Dendritic cell treated with granulocyte-macrophage colony-stimulating factor and Interleukin-4, amounts not matched to agents 40 ng/mL and 50 ng/mL, for 4 days (primary cell): ENCODE measurements around the gene ALG11.
"Not testable (repeated sequence)": the region's sequence is repeated elsewhere in the genome, so short reads cannot be mapped to it uniquely, and the experiment has no call there.

Experiments used
- H3K27ac Mint-ChIP-seq: one replicate; pipeline ENCODE4 v1.8.0; 2022; ENCODE audit warnings: mild to moderate bottlenecking, mixed read lengths
- H3K27me3 Mint-ChIP-seq: one replicate; pipeline ENCODE4 v1.8.0; 2022; ENCODE audit warnings: mild to moderate bottlenecking, mixed read lengths
- H3K36me3 Mint-ChIP-seq: one replicate; pipeline ENCODE4 v1.8.0; 2022; ENCODE audit warnings: low read depth, mixed read lengths
- H3K4me1 Mint-ChIP-seq: one replicate; pipeline ENCODE4 v1.8.0; 2022; ENCODE audit warnings: low read depth, mixed read lengths
- H3K4me3 Mint-ChIP-seq: one replicate; pipeline ENCODE4 v1.8.0; 2022; ENCODE audit warnings: mild to moderate bottlenecking, moderate library complexity, mixed read lengths
- H3K9me3 Mint-ChIP-seq: one replicate; pipeline ENCODE4 v1.8.0; 2022; ENCODE audit warnings: mixed read lengths
- intact Hi-C: fragments of 100-400 bp; cut with micrococcal nuclease; formaldehyde crosslinking; loops from one replicate; pipeline ENCODE4 v1.15.0; 2022

The ALG11 gene

GRCh38 chr13:52027832-52028231 lies 15.6 kb downstream of the ALG11 start:
- Mint-ChIP-seq H3K27ac (no peak overlapping the region), H3K27me3 (no peaks in the 10 kb centered on the region), H3K4me3 (no peak overlapping the region), H3K9me3 (peaks cover 38% of the 10 kb centered on the region), H3K4me1 (peaks cover 6% of the 10 kb centered on the region), H3K36me3 (peaks cover 64% of the 10 kb centered on the region)
- intact Hi-C loops: no loop called here

GRCh38 chr13:52029569-52029968 lies 17.4 kb downstream of the ALG11 start:
- Mint-ChIP-seq H3K4me3 (no peak overlapping the region), H3K9me3 (peaks cover 38% of the 10 kb centered on the region), H3K27me3 (no peaks in the 10 kb centered on the region), H3K36me3 (peaks cover 48% of the 10 kb centered on the region), H3K4me1 (peaks cover 6% of the 10 kb centered on the region), H3K27ac (no peak overlapping the region)
- intact Hi-C loops: no loop called here

GRCh38 chr13:52030401-52030800 lies 18.2 kb downstream of the ALG11 start:
- H3K4me3 Mint-ChIP-seq, H3K27me3 Mint-ChIP-seq, H3K27ac Mint-ChIP-seq, H3K4me1 Mint-ChIP-seq, intact Hi-C loops: not testable (repeated sequence)
- Mint-ChIP-seq H3K36me3 (peaks cover 40% of the 10 kb centered on the region), H3K9me3 (peaks cover 38% of the 10 kb centered on the region)

GRCh38 chr13:52033039-52033438 lies 20.8 kb downstream of the ALG11 start:
- Mint-ChIP-seq H3K36me3 (peaks cover 19% of the 10 kb centered on the region), H3K9me3 (peaks cover 21% of the 10 kb centered on the region), H3K4me1 (no peaks in the 10 kb centered on the region), H3K27me3 (no peaks in the 10 kb centered on the region), H3K27ac (no peak overlapping the region), H3K4me3 (no peak overlapping the region)
- intact Hi-C loops: no loop called here

- Mint-ChIP-seq H3K27me3 (no peaks in the 10 kb centered on the region), H3K27ac (no peak overlapping the region), H3K36me3 (peaks cover 2% of the 10 kb centered on the region), H3K4me1 (no peaks in the 10 kb centered on the region), H3K4me3 (no peak overlapping the region), H3K9me3 (peaks cover 9% of the 10 kb centered on the region)
- intact Hi-C loops: no loop called here
Observed at GRCh38 chr13:52034616-52035226, 22.5 kb downstream of the ALG11 start.

- Mint-ChIP-seq H3K27me3 (no peaks in the 10 kb centered on the region), H3K27ac (no peak overlapping the region), H3K4me1 (no peaks in the 10 kb centered on the region), H3K36me3 (no peaks in the 10 kb centered on the region), H3K4me3 (no peak overlapping the region), H3K9me3 (no peaks in the 10 kb centered on the region)
- intact Hi-C loops: no loop called here
Observed at GRCh38 chr13:52036037-52036436, 23.8 kb downstream of the ALG11 start.

- no peaks in the 10 kb centered on the region for H3K36me3 Mint-ChIP-seq
- H3K27me3 Mint-ChIP-seq: no peaks in the 10 kb centered on the region
- no peaks in the 10 kb centered on the region for H3K9me3 Mint-ChIP-seq
- intact Hi-C loops: loop anchor here (10.0 kb wide), 1 partner anchor 51 kb away; no protein-coding TSS in a partner anchor
- no peaks in the 10 kb centered on the region for H3K4me1 Mint-ChIP-seq
- no peak overlapping the region for H3K27ac Mint-ChIP-seq
- no peak overlapping the region for H3K4me3 Mint-ChIP-seq
Observed at GRCh38 chr13:52043675-52044074, 31.5 kb downstream of the ALG11 start.

GRCh38 chr13:52047463-52047862 lies 35.3 kb downstream of the ALG11 start:
- H3K27ac Mint-ChIP-seq: no peak overlapping the region
- intact Hi-C loops: loop anchor here (10.0 kb wide), 1 partner anchor 47 kb away; no protein-coding TSS in a partner anchor
- H3K4me1 Mint-ChIP-seq: no peaks in the 10 kb centered on the region
- H3K27me3 Mint-ChIP-seq: no peaks in the 10 kb centered on the region
- H3K4me3 Mint-ChIP-seq: no peak overlapping the region
- no peaks in the 10 kb centered on the region for H3K36me3 Mint-ChIP-seq
- no peaks in the 10 kb centered on the region for H3K9me3 Mint-ChIP-seq

- Mint-ChIP-seq H3K4me3 (no peak overlapping the region), H3K36me3 (no peaks in the 10 kb centered on the region), H3K4me1 (no peaks in the 10 kb centered on the region), H3K27ac (no peak overlapping the region), H3K9me3 (no peaks in the 10 kb centered on the region), H3K27me3 (no peaks in the 10 kb centered on the region)
- intact Hi-C loops: loop anchor here (10.0 kb wide), 1 partner anchor 46 kb away; no protein-coding TSS in a partner anchor
Observed at GRCh38 chr13:52048516-52048915, 36.3 kb downstream of the ALG11 start.

- H3K9me3 Mint-ChIP-seq: peaks cover 14% of the 10 kb centered on the region
- intact Hi-C loops: no loop called here
- H3K36me3 Mint-ChIP-seq: no peaks in the 10 kb centered on the region
- no peaks in the 10 kb centered on the region for H3K4me1 Mint-ChIP-seq
- no peak overlapping the region for H3K4me3 Mint-ChIP-seq
- H3K27ac Mint-ChIP-seq: no peak overlapping the region
- no peaks in the 10 kb centered on the region for H3K27me3 Mint-ChIP-seq
Observed at GRCh38 chr13:52051400-52051799, 39.2 kb downstream of the ALG11 start.

- Mint-ChIP-seq H3K36me3 (no peaks in the 10 kb centered on the region), H3K27me3 (no peaks in the 10 kb centered on the region), H3K27ac (no peak overlapping the region), H3K4me3 (no peak overlapping the region), H3K9me3 (peaks cover 14% of the 10 kb centered on the region), H3K4me1 (no peaks in the 10 kb centered on the region)
- intact Hi-C loops: no loop called here
Observed at GRCh38 chr13:52053460-52053859, 41.3 kb downstream of the ALG11 start.

GRCh38 chr13:52061064-52061463 lies 48.9 kb downstream of the ALG11 start:
- H3K9me3 Mint-ChIP-seq: peaks cover 18% of the 10 kb centered on the region
- H3K27me3 Mint-ChIP-seq, H3K4me1 Mint-ChIP-seq, H3K36me3 Mint-ChIP-seq, H3K4me3 Mint-ChIP-seq, intact Hi-C loops, H3K27ac Mint-ChIP-seq: not testable (repeated sequence)

GRCh38 chr13:52061587-52061986 lies 49.4 kb downstream of the ALG11 start:
- intact Hi-C loops: no loop called here
- H3K27ac Mint-ChIP-seq: no peak overlapping the region
- no peaks in the 10 kb centered on the region for H3K27me3 Mint-ChIP-seq
- H3K9me3 Mint-ChIP-seq: peaks cover 21% of the 10 kb centered on the region
- no peaks in the 10 kb centered on the region for H3K36me3 Mint-ChIP-seq
- H3K4me1 Mint-ChIP-seq: no peaks in the 10 kb centered on the region
- no peak overlapping the region for H3K4me3 Mint-ChIP-seq

GRCh38 chr13:52067237-52067636 lies 55.0 kb downstream of the ALG11 start:
- intact Hi-C loops: no loop called here
- Mint-ChIP-seq H3K27me3 (no peaks in the 10 kb centered on the region), H3K27ac (no peak overlapping the region), H3K9me3 (peaks cover 49% of the 10 kb centered on the region), H3K36me3 (no peaks in the 10 kb centered on the region), H3K4me1 (no peaks in the 10 kb centered on the region), H3K4me3 (no peak overlapping the region)

- peaks cover 38% of the 10 kb centered on the region for H3K9me3 Mint-ChIP-seq
- H3K27me3 Mint-ChIP-seq: no peaks in the 10 kb centered on the region
- H3K4me3 Mint-ChIP-seq: no peak overlapping the region
- no peak overlapping the region for H3K27ac Mint-ChIP-seq
- H3K4me1 Mint-ChIP-seq: no peaks in the 10 kb centered on the region
- intact Hi-C loops: no loop called here
- no peaks in the 10 kb centered on the region for H3K36me3 Mint-ChIP-seq
Observed at GRCh38 chr13:52070929-52071523, 58.8 kb downstream of the ALG11 start.
